BE2C (cell line): Measurements from ENCODE around the gene TGFBR3L.

Experiments used
- DNase-seq: peaks from one replicate; pipeline ENCODE4 v3.0.0-alpha.2; 2020
- H3K27me3 ChIP-seq: fragments of 250-450 bp; sonication (Bioruptor Pico); 2 replicates; pipeline ENCODE4 v1.5.1; 2020; ENCODE audit warnings: mild to moderate bottlenecking
- H3K36me3 ChIP-seq: fragments of 250-450 bp; sonication (Bioruptor Pico); 2 replicates; pipeline ENCODE4 v1.5.1; 2020; ENCODE audit warnings: mild to moderate bottlenecking
- H3K4me1 ChIP-seq: fragments of 250-450 bp; sonication (Bioruptor Pico); 2 replicates; pipeline ENCODE4 v1.5.1; 2020
- H3K4me3 ChIP-seq: 2 replicates; pipeline ENCODE4 v1.5.1; 2011; ENCODE audit warnings: low read depth, low read length
- H3K9me3 ChIP-seq: fragments of 250-450 bp; sonication (Bioruptor Pico); 2 replicates; pipeline ENCODE4 v1.5.1; 2020
- CTCF ChIP-seq: IDR thresholded peaks from 2 replicates; pipeline ENCODE4 v1.5.1; 2012; ENCODE audit warnings: mild to moderate bottlenecking, low read depth, low read length

The TGFBR3L gene

DNA sequence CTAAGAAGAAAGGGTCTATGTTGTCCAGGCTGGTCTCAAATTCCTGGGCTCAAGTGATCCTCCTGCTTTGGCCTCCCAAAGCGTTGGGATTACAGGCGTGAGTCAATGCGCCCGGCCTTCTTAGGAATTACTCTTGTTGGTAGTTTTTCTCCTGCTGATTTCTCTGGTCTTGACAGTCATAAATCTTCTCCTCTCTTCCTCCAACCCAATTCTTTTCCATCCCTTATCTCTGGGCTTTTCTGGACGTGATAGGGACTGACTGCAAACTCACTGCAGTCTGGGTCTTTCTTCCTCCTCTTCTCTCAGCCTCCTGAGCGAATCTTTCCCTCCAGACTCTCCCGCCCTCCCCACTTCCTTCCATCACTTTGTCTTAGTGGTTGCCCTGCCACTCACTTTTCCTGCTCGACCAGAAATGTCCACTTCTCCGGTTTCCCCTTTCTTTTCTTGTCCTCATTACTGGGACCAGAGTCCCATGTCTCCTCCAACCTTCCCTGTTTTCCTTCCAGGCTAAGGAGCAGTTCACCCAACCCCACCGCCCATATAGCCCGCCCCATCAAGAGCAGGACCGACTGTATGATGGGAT, 50.7 kb downstream of the TGFBR3L start:
- TF ChIP-seq CTCF: no peak
- H3K4me1 ChIP-seq: no peaks in the 10 kb centered on the region
- DNase-seq: no peak
- no peaks in the 10 kb centered on the region for H3K9me3 ChIP-seq
- H3K36me3 ChIP-seq: peaks cover 65% of the 10 kb centered on the region
- H3K4me3 ChIP-seq: no peak overlapping the region
- no peaks in the 10 kb centered on the region for H3K27me3 ChIP-seq

DNA sequence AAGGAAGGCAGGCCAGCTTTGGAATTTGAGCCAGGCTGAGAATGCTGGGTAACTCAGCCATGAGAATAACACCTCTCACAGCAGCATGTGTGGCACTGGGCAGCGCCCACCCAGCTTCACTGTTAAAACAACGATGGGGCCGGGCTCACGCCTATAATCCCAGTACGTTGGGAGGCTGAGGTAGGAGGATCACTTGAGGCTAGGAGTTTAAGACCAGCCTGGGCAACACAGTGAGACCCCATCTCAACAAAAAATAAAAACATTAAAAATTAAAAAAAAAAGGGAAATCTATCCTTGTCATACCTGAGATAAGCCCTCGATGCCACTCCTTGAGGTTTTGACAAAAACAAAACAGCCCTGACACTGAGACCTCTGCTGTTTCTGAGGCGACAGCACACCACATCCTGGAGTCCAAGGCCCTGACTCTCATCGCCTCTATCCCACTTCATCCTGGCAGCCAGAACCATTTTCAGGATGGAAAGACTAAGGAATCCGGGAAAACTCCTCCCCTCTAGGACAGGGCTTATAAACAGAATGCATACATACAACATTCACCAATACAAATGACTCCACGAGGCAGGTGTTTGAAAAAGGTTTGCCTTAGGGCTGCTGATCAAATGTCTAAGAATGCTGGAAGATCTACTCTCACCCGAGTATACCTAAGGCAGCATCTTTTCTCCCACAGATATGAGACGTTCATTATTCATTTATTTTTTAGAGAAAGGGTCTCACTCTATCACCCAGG, 51.5 kb downstream of the TGFBR3L start:
- no peaks in the 10 kb centered on the region for H3K4me1 ChIP-seq
- no peak for TF ChIP-seq CTCF
- no peak for DNase-seq
- no peak overlapping the region for H3K4me3 ChIP-seq
- peaks cover 66% of the 10 kb centered on the region for H3K36me3 ChIP-seq
- no peaks in the 10 kb centered on the region for H3K9me3 ChIP-seq
- H3K27me3 ChIP-seq: no peaks in the 10 kb centered on the region

- peaks cover 64% of the 10 kb centered on the region for H3K36me3 ChIP-seq
Observed at GRCh38 chr19:7968008-7968795, 53.6 kb downstream of the TGFBR3L start.

More at GRCh38 chr19:7968008-7968795, 53.6 kb downstream of the TGFBR3L start:
- Histone ChIP-seq H3K4me1 (no peaks in the 10 kb centered on the region), H3K27me3 (no peaks in the 10 kb centered on the region), H3K9me3 (no peaks in the 10 kb centered on the region), H3K4me3 (no peak overlapping the region)
- TF ChIP-seq CTCF: no peak
- DNase-seq: no peak
